Ovary (tissue), 9 donors: ENCODE measurements around the gene AHCY. TPM values are rescaled to one million over a fixed set of nuclear protein-coding genes. Genes with fewer than 3 reads are reported as not detected.
"Not testable (repeated sequence)": the region's sequence is repeated elsewhere in the genome, so short reads cannot be mapped to it uniquely, and the experiment has no call there.

Experiments
- DNase-seq, 5 donors: peaks; one replicate each; pipeline ENCODE4 v3.0.0-alpha.2; 2019 to 2020
- H3K27ac ChIP-seq, 2 donors: fragments of 200-600 bp; one replicate each; pipeline versions ENCODE4 v1.5.1 to v1.8.0; 2019 to 2022
- H3K27me3 ChIP-seq: fragments of 200-600 bp; one replicate; pipeline ENCODE4 v1.8.0; 2022
- H3K36me3 ChIP-seq: fragments of 200-600 bp; sonication (generic); one replicate; pipeline ENCODE4 v1.5.1; 2019
- H3K4me1 ChIP-seq: one replicate; pipeline ENCODE4 v1.8.1; 2013; ENCODE audit warnings: mild to moderate bottlenecking, moderate library complexity; ENCODE audit not compliant: insufficient read depth
- H3K4me3 ChIP-seq: fragments of 200-600 bp; sonication (generic); one replicate; pipeline ENCODE4 v1.5.1; 2017
- H3K9me3 ChIP-seq, 2 donors: fragments of 200-600 bp in 1 of 2; sonication (generic) in 1 of 2; one replicate each; pipeline versions ENCODE4 v1.5.1 to v1.8.1; 2013 to 2019; ENCODE audit warnings: mild to moderate bottlenecking in 1 of 2, moderate library complexity in 1 of 2
- EP300 ChIP-seq: sonication (generic); formaldehyde crosslinking; IDR thresholded peaks from one replicate; pipeline ENCODE4 v1.6.1; 2017; ENCODE audit warnings: antibody characterized with exemption
- POLR2A ChIP-seq: fragments of 450-650 bp; IDR thresholded peaks from one replicate; pipeline ENCODE4 v1.6.1; 2017; ENCODE audit warnings: antibody characterized with exemption, mild to moderate bottlenecking, moderate library complexity
- WGBS, 3 donors: extraction: QIAGEN DNeasy Blood & Tissue Kit in 1 of 3; methylation state at CpG; one replicate each; pipeline versions ENCODE4 v1.1.5 to v1.1.7; 2013 to 2017; 5-methylcytosine and 5-hydroxymethylcytosine counted together
- intact Hi-C, 4 donors: fragments of 100-400 bp; cut with DNase I; formaldehyde crosslinking; loops; one replicate each; pipeline versions ENCODE4 v1.11.0 to v1.15.1; 2022 to 2023
- polyA plus RNA-seq, 2 donors: library from polyadenylated mRNA; stranded (reverse); fragments of 200-250 nt in 1 of 2; fragments of 350-450 nt in 1 of 2; fragmentation: Illumina TruSeq in 1 of 2; extraction: RNeasy Lipid Tissue Mini Kit (QIAGEN cat#74804) in 1 of 2; gene quantifications; one replicate each; pipeline ENCODE4 v1.2.3, GENCODE V29; 2013 to 2014
- total RNA-seq, 7 donors: library from RNA; depleted of rRNA in 2 of 7; stranded (reverse); fragments of >200 nt in 2 of 7; fragmentation: NEBNext Ultra II Directional in 3 of 7; extraction: Animal tissue kit (Norgen Biotek cat#: 25700) in 3 of 7; gene quantifications; one replicate each; pipeline versions ENCODE4 v1.1.0 to v1.2.4, GENCODE V29; 2016 to 2023
- TF ChIP-seq, protein P1 (sequence below), 3 donors: fragments of 450-650 bp in 2 of 3; fragments of 200-600 bp in 1 of 3; IDR thresholded peaks; one replicate each; pipeline versions ENCODE4 v1.5.1 to v1.8.0; 2016 to 2022; ENCODE audit warnings: antibody characterized with exemption in 3 of 3, mild to moderate bottlenecking in 1 of 3
- donor health status: DM: no; HTN: no; CAD: no; lungs with moderate emphysema.
- donor health status: DM: no; HTN: no; CAD: no.
- donor health status: Bipolar disorder and iron deficiency.
- donor health status: DM: yes; HTN: yes; CAD: no.
- donor health status: DM: no; HTN: no; CAD: no.
- donor health status: DM: yes; HTN: yes; CAD: no.

The AHCY gene
- total and polyA plus RNA-seq, 9 donors = 97.7 to 190 (median 139) TPM

GRCh38 chr20:34249291-34249690, 53.9 kb downstream of the AHCY start:
- no peak overlapping the region for H3K27ac ChIP-seq
- 87 to 88% (median 88%) methylated on average over 6 of the region's 6 CpGs for WGBS, 3 donors
- no peak for DNase-seq
- intact Hi-C loops = no loop called here
- H3K4me3 ChIP-seq = no peak overlapping the region
- no peak for TF ChIP-seq EP300
- no peak for TF ChIP-seq POLR2A
- TF ChIP-seq, protein P1, sequence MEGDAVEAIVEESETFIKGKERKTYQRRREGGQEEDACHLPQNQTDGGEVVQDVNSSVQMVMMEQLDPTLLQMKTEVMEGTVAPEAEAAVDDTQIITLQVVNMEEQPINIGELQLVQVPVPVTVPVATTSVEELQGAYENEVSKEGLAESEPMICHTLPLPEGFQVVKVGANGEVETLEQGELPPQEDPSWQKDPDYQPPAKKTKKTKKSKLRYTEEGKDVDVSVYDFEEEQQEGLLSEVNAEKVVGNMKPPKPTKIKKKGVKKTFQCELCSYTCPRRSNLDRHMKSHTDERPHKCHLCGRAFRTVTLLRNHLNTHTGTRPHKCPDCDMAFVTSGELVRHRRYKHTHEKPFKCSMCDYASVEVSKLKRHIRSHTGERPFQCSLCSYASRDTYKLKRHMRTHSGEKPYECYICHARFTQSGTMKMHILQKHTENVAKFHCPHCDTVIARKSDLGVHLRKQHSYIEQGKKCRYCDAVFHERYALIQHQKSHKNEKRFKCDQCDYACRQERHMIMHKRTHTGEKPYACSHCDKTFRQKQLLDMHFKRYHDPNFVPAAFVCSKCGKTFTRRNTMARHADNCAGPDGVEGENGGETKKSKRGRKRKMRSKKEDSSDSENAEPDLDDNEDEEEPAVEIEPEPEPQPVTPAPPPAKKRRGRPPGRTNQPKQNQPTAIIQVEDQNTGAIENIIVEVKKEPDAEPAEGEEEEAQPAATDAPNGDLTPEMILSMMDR (IDR thresholded peaks at IDR 0.05) = no peak
- peaks cover 3% of the 10 kb centered on the region for H3K4me1 ChIP-seq
- H3K9me3 ChIP-seq = no peaks in the 10 kb centered on the region
- H3K36me3 ChIP-seq = no peaks in the 10 kb centered on the region
- no peaks in the 10 kb centered on the region for H3K27me3 ChIP-seq

GRCh38 chr20:34246126-34246626, 57.0 kb downstream of the AHCY start:
- TF ChIP-seq POLR2A (no peak), EP300 (no peak)
- TF ChIP-seq, protein P1 (IDR thresholded peaks at IDR 0.05) = no peak
- no peak overlapping the region for H3K27ac ChIP-seq
- intact Hi-C loops = no loop called here
- no peak overlapping the region for H3K4me3 ChIP-seq
- no peak for DNase-seq
- peaks cover 3% of the 10 kb centered on the region for H3K4me1 ChIP-seq
- H3K36me3 ChIP-seq = no peaks in the 10 kb centered on the region
- 15 to 57% (median 22%) methylated on average over 2 of the region's 2 CpGs for WGBS, 3 donors
- H3K27me3 ChIP-seq = no peaks in the 10 kb centered on the region
- H3K9me3 ChIP-seq = no peaks in the 10 kb centered on the region

- H3K4me1 ChIP-seq = peaks cover 3% of the 10 kb centered on the region
- intact Hi-C loops = no loop called here
- no peak for DNase-seq
Measured at GRCh38 chr20:34243377-34243776, 59.8 kb downstream of the AHCY start.

GRCh38 chr20:34242879-34243278, 60.3 kb downstream of the AHCY start:
- Histone ChIP-seq H3K27ac (no peak overlapping the region), H3K27me3 (no peaks in the 10 kb centered on the region), H3K9me3 (no peaks in the 10 kb centered on the region), H3K4me3 (no peak overlapping the region), H3K36me3 (no peaks in the 10 kb centered on the region), H3K4me1 (peaks cover 3% of the 10 kb centered on the region)
- intact Hi-C loops = no loop called here
- TF ChIP-seq, protein P1 (IDR thresholded peaks at IDR 0.05) = no peak
- TF ChIP-seq POLR2A = no peak
- TF ChIP-seq EP300 = no peak
- 84 to 88% (median 87%) methylated on average over 1 of the region's 1 CpG for WGBS, 3 donors
- no peak for DNase-seq

More at GRCh38 chr20:34243377-34243776, 59.8 kb downstream of the AHCY start:
- H3K27ac ChIP-seq = no peak overlapping the region
- H3K4me3 ChIP-seq = no peak overlapping the region
- H3K36me3 ChIP-seq = no peaks in the 10 kb centered on the region
- TF ChIP-seq, protein P1 (IDR thresholded peaks at IDR 0.05) = no peak
- TF ChIP-seq POLR2A (no peak), EP300 (no peak)
- H3K9me3 ChIP-seq = no peaks in the 10 kb centered on the region
- H3K27me3 ChIP-seq = no peaks in the 10 kb centered on the region
- WGBS, 3 donors = 68 to 90% (median 77%) methylated on average over 3 of the region's 3 CpGs

- H3K36me3 ChIP-seq, H3K4me1 ChIP-seq, intact Hi-C loops, H3K27me3 ChIP-seq, H3K4me3 ChIP-seq, DNase-seq, H3K9me3 ChIP-seq, H3K27ac ChIP-seq: not testable (repeated sequence)
- WGBS, 3 donors = 83 to 91% (median 88%) methylated on average over 4 of the region's 4 CpGs
Measured at GRCh38 chr20:34242015-34242414, 61.1 kb downstream of the AHCY start.
